Sigmoid colon (tissue), 7 donors: ENCODE data around the gene MED13L. TPM values are rescaled to one million over a fixed set of nuclear protein-coding genes. Genes with fewer than 3 reads are reported as not detected.

Experiments
- DNase-seq: peaks from one replicate; pipeline ENCODE4 v3.0.0-alpha.2; 2019
- H3K27ac ChIP-seq, 4 donors: fragments of 200-600 bp; sonication (generic); one replicate each; pipeline ENCODE4 v1.5.1; 2016 to 2019; ENCODE audit warnings: mild to moderate bottlenecking in 1 of 4
- H3K27me3 ChIP-seq, 3 donors: fragments of 200-600 bp; sonication (generic); one replicate each; pipeline ENCODE4 v1.5.1; 2019; ENCODE audit warnings: mild to moderate bottlenecking in 1 of 3
- H3K36me3 ChIP-seq, 4 donors: fragments of 200-600 bp; sonication (generic); one replicate each; pipeline ENCODE4 v1.5.1; 2016 to 2019
- H3K4me1 ChIP-seq, 4 donors: fragments of 200-600 bp; sonication (generic); one replicate each; pipeline ENCODE4 v1.5.1; 2017 to 2019
- H3K4me3 ChIP-seq, 4 donors: fragments of 200-600 bp; sonication (generic); one replicate each; pipeline ENCODE4 v1.5.1; 2017 to 2019; ENCODE audit warnings: mild to moderate bottlenecking in 2 of 4, moderate library complexity in 1 of 4
- H3K9me3 ChIP-seq, 4 donors: fragments of 200-600 bp in 3 of 4; sonication (generic) in 3 of 4; one replicate each; pipeline versions ENCODE4 v1.5.1 to v1.6.1; 2013 to 2019
- CTCF ChIP-seq, 4 experiments: fragments of 450-650 bp in 3 of 4; fragments of 200-600 bp in 1 of 4; IDR thresholded peaks; one replicate each; pipeline ENCODE4 v1.5.1; 2016 to 2019; ENCODE audit warnings: antibody characterized with exemption in 4 of 4, mild to moderate bottlenecking in 3 of 4, moderate library complexity in 2 of 4
- EP300 ChIP-seq, 4 donors: sonication (generic); formaldehyde crosslinking; IDR thresholded peaks; one replicate each; pipeline ENCODE4 v1.6.1; 2017; ENCODE audit warnings: antibody characterized with exemption in 4 of 4
- POLR2A ChIP-seq, 2 donors: fragments of 450-650 bp; IDR thresholded peaks; one replicate each; pipeline ENCODE4 v1.6.1; 2016; ENCODE audit warnings: antibody characterized with exemption in 2 of 2, mild to moderate bottlenecking in 2 of 2, moderate library complexity in 2 of 2
- POLR2AphosphoS5 ChIP-seq, 4 donors: sonication (generic); formaldehyde crosslinking; IDR thresholded peaks; one replicate each; pipeline ENCODE4 v1.6.1; 2017; ENCODE audit warnings: antibody characterized with exemption in 4 of 4
- WGBS, 2 donors: extraction: QIAGEN DNeasy Blood & Tissue Kit; methylation state at CpG; one replicate each; pipeline ENCODE4 v1.1.7; 2013; 5-methylcytosine and 5-hydroxymethylcytosine counted together
- intact Hi-C: fragments of 100-400 bp; cut with DNase I; formaldehyde crosslinking; loops from one replicate; pipeline ENCODE4 v1.15.1; 2023
- polyA plus RNA-seq, 3 donors: library from polyadenylated mRNA; stranded (reverse); fragments of 200-250 nt; gene quantifications; one replicate each; pipeline ENCODE4 v1.2.3, GENCODE V29; 2013
- total RNA-seq, 4 donors: library from RNA; depleted of rRNA; stranded (reverse); fragments of >200 nt; gene quantifications; one replicate each; pipeline ENCODE4 v1.1.0, GENCODE V29; 2016
- donor health status: healthy with polysubstance abuse.
- donor health status: Bipolar disorder and iron deficiency.
- donor health status: healthy.

The MED13L gene
- total and polyA plus RNA-seq, 7 donors: 12.5 to 246 (median 151) TPM

DNA sequence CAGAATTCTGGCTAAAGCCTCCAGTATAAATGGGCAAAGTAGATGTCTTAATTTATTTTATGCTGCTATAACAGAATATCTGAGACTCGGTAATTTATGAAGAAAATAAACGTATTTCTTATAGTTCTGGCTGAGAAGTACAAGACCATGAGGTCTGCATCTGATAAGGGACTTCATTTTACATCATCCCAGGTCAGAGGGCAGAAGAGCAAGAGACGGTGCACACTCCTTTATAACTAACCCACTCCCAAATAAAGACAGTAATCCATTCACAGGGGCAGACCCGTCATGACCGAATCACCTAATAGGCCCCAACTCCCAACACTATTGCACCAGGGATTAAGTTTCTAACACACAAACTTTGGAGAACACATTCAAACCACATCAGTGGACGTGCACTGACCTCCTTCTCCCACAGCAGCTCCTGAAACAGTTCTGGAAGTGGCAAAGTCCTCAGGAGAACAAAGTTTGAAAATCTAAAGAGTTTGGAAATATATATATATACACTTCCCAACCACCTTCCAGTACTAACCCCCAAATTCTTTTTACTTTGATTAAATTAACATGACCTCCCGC, 116.5 kb downstream of the MED13L start:
- WGBS, 2 donors: 88% methylated on average over 7 of the region's 7 CpGs

DNA sequence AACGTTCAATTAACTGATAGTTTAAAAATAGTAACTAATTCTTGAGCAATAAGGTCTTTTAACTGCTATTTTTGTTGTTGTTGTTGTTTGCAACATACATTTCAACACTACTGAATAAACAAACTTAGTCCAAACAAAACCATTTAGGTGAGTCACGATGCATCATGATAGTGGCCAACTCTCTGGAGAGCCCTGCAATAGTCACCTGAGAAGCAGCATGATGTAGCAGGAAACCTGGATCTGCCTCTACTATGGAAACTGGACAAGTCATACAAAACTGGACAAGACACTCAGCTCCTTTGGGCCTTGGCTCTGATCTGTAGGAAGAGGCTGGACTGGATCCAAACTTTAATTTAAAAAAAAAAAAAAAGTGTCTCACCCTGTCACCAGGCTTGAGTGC, 117.3 kb downstream of the MED13L start:
- Histone ChIP-seq H3K4me3 (no peak overlapping the region), H3K4me1 (peaks cover 0 to 72% (median 47%) of the 10 kb centered on the region in 4 donors), H3K27ac (no peak overlapping the region), H3K36me3 (no peaks in the 10 kb centered on the region), H3K9me3 (no peaks in the 10 kb centered on the region), H3K27me3 (no peaks in the 10 kb centered on the region)
- WGBS, 2 donors: 76 to 78% methylated on average over 2 of the region's 2 CpGs
- TF ChIP-seq POLR2A (IDR thresholded peaks at IDR 0.05) (no peak), POLR2AphosphoS5 (IDR thresholded peaks at IDR 0.05) (no peak), CTCF (IDR thresholded peaks at IDR 0.05) (no peak), EP300 (IDR thresholded peaks at IDR 0.05) (no peak)
- intact Hi-C loops: no loop called here
- no peak for DNase-seq

More for the DNA sequence above, 116.5 kb downstream of the MED13L start:
- no peak overlapping the region for H3K27ac ChIP-seq
- no peaks in the 10 kb centered on the region for H3K36me3 ChIP-seq
- no peak for TF ChIP-seq CTCF (IDR thresholded peaks at IDR 0.05)
- TF ChIP-seq POLR2A (IDR thresholded peaks at IDR 0.05): no peak
- no peak for TF ChIP-seq POLR2AphosphoS5 (IDR thresholded peaks at IDR 0.05)
- no peak for TF ChIP-seq EP300 (IDR thresholded peaks at IDR 0.05)
- no peaks in the 10 kb centered on the region for H3K9me3 ChIP-seq
- no peak overlapping the region for H3K4me3 ChIP-seq
- H3K4me1 ChIP-seq: peaks cover 0 to 79% (median 54%) of the 10 kb centered on the region in 4 donors
- H3K27me3 ChIP-seq: no peaks in the 10 kb centered on the region
- DNase-seq: no peak
- intact Hi-C loops: no loop called here

DNA sequence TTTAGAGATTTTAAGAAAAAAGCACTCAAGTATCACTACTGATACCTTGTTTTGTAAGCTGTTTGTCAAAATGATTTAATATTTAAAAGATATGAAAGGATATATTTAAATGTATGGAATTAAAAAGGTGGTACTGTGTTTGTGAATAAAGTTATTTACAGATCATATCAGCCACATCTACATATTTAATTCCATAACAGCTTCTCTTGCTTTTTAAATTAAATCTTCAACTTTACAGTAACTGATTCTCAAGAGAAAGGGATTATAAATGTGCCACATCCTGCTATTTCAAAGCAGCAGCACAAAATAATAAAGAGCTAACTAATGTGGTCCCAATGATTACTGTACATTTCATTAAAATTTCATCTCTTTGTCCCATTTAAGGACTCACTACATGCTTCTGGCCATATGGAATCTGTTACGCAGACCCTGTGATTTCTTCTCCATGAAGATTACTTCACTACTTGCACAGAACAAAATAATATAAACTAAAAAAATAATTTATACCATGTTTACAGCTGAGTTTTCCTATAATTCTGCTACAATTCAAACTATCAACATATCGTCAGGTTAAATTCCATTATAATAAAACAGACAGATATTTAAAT, 117.8 kb downstream of the MED13L start:
- intact Hi-C loops: no loop called here
- no peak overlapping the region for H3K4me3 ChIP-seq
- WGBS, 2 donors: 87 to 93% methylated on average over 2 of the region's 2 CpGs
- H3K4me1 ChIP-seq: peaks cover 0 to 66% (median 42%) of the 10 kb centered on the region in 4 donors
- H3K9me3 ChIP-seq: no peaks in the 10 kb centered on the region
- no peak for DNase-seq
- no peak for TF ChIP-seq POLR2AphosphoS5 (IDR thresholded peaks at IDR 0.05)
- TF ChIP-seq CTCF (IDR thresholded peaks at IDR 0.05): no peak
- no peak for TF ChIP-seq EP300 (IDR thresholded peaks at IDR 0.05)
- no peak for TF ChIP-seq POLR2A (IDR thresholded peaks at IDR 0.05)
- H3K36me3 ChIP-seq: no peaks in the 10 kb centered on the region
- no peaks in the 10 kb centered on the region for H3K27me3 ChIP-seq
- no peak overlapping the region for H3K27ac ChIP-seq

- Histone ChIP-seq H3K36me3 (no peaks in the 10 kb centered on the region), H3K9me3 (no peaks in the 10 kb centered on the region), H3K4me3 (no peak overlapping the region), H3K27me3 (no peaks in the 10 kb centered on the region), H3K27ac (no peak overlapping the region), H3K4me1 (peaks cover 0 to 63% (median 38%) of the 10 kb centered on the region in 4 donors)
- 36 to 46% methylated on average over 1 of the region's 1 CpG for WGBS, 2 donors
- DNase-seq: no peak
- TF ChIP-seq POLR2A (IDR thresholded peaks at IDR 0.05) (no peak), EP300 (IDR thresholded peaks at IDR 0.05) (no peak)
- intact Hi-C loops: no loop called here
These were observed 118.3 kb downstream of the MED13L start for GRCh38 chr12:116159175-116159574.

DNA sequence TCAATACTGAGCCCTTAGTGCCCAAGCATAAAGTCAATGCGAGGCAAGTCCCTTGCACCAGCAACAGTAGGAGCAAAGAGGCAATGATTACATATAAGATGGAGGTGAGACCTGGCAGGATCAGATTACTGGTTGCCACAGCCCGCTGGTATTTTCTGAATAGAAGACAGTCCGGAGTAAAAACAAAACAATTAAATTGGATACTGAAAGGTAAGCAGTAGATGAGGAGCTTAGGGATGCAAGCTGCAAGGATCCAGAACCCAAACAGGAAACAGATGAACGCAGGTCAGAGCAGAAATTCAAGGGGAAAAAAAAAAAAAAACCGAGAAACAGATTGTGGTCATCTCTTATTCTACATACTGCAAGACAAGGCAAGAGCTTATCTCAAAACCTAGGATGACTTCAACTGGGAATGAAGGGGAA, 119.6 kb downstream of the MED13L start:
- 69 to 92% methylated on average over 5 of the region's 5 CpGs for WGBS, 2 donors
- peaks cover 0 to 67% (median 47%) of the 10 kb centered on the region in 4 donors for H3K4me1 ChIP-seq
- intact Hi-C loops: no loop called here
- no peak overlapping the region for H3K4me3 ChIP-seq
- no peak for TF ChIP-seq CTCF (IDR thresholded peaks at IDR 0.05)
- TF ChIP-seq EP300 (IDR thresholded peaks at IDR 0.05): no peak
- H3K36me3 ChIP-seq: no peaks in the 10 kb centered on the region
- H3K27me3 ChIP-seq: no peaks in the 10 kb centered on the region
- no peak overlapping the region for H3K27ac ChIP-seq
- H3K9me3 ChIP-seq: no peaks in the 10 kb centered on the region
- DNase-seq: no peak
